ENCODE measurements around the gene NEDD4L.

Gene NEDD4L

DNA sequence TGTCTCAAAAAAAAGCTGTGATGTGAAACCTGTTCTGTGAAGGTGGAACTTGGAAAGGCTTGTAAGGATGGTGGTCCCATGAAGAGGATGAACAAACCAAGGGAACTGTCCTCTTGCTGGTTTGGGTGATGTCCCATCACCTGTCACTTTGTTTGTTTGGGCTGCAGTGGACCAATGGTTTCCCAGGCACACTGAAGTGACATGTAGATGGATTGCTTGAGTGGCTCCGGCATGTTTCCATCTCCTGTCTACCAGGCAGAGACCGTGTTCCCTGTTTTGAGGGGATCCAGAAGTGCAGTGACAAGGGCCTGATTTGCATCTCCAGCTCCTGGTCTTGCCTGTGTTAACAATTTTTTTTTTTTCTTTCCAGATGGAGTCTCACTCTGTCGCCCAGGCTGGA, 8.9 kb downstream of the NEDD4L start:
- no peak for DNase-seq (ENCODE audit: low read depth in 2 of 2)

GRCh38 chr18:58054041-58054781, 10.2 kb downstream of the NEDD4L start:
- no peak for DNase-seq (ENCODE audit: low read depth in 2 of 2)

- no peak for DNase-seq (ENCODE audit: low read depth in 2 of 2)
Measured at GRCh38 chr18:58055890-58056558, 12.0 kb downstream of the NEDD4L start.

DNA sequence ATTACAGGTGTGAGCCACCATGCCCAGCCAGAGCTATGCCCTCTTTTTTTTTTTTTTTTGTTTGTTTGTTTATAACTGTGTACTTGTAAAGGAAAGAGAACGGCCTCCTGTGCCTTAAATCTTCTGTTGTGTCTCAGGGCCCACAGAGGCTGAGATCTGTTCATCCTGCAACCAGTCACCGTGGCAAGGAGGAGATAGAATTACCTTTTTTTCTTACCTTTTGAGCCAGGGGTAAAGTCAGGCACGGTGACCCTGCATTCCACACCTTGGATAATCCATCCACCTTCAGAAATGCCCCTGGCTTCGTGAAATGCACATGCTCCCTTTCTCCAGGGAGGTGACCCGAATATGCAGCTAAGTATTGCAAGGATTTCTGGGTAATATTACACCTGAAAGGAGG, 12.8 kb downstream of the NEDD4L start:
- DNase-seq (ENCODE audit: low read depth in 2 of 2), result no peak

GRCh38 chr18:58057291-58057965, 13.4 kb downstream of the NEDD4L start:
- no peak for DNase-seq (ENCODE audit: low read depth in 2 of 2)

DNA sequence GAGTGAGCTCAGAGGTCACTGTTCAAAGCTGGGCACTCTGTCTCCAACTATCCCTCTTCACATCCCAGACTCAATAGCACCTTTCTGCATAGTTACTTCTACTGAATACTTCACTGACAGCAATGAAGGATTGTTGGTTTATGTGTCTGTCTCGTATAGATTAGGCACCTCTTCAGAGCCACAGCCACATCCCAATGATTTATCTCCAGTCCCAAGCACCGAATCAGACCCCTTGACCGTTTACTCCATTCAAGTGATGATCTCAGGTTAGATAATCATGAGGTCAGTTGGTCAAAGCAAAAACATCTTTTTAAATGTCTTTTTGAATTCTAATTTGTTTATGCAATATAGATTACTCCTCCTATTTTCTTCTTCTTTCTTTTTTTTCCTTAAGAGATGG, 14.7 kb downstream of the NEDD4L start:
- no peak for DNase-seq (ENCODE audit: low read depth in 2 of 2)

DNA sequence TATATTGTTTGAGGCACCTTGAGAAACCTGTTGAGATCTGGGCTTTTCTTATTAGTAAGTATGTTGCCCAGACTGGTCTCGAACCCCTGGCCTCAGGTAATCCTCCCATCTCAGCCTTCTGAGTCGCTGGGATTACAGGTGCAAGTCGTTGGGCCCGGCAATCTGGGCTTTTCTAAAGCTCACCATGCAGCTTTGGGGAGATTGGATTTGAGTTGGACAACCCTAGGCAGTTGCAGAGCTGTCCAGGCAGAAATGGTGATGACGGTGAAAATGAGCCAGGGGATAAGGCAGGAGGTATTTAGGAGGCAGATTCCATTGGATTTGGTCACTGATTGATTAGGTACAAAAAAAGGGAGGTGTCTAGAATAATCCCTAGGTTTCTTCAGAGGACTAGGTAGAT, 16.2 kb downstream of the NEDD4L start:
- DNase-seq (ENCODE audit: low read depth in 2 of 2), result no peak

DNA sequence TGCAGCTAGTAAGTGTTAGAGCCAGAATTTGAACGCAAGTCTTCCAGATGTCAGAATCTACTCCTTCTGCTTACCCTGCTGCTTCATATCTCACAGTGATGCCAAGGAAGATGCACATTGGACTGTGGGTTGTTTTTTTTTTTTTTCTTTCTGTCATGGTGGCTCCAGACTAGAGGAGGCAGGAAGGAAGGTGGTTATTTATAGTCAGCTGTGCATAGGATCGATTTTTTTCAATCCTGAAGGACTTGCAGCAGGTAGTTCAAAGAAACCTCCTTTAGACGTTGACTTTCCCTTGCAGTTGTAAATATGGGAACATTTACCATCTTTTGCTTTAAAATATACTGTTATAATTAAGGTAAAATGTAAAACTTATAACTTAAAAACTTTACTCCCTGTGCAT, 17.3 kb downstream of the NEDD4L start:
- no peak for DNase-seq (ENCODE audit: low read depth in 2 of 2)

- DNase-seq (ENCODE audit: low read depth in 2 of 2), result no peak
Measured at GRCh38 chr18:58064406-58064998, 20.5 kb downstream of the NEDD4L start.

- no peak for DNase-seq (ENCODE audit: low read depth in 2 of 2)
Measured at GRCh38 chr18:58065956-58066355, 21.9 kb downstream of the NEDD4L start.

GRCh38 chr18:58067601-58068000, 23.6 kb downstream of the NEDD4L start:
- no peak for DNase-seq (ENCODE audit: low read depth in 2 of 2)

- no peak for DNase-seq (ENCODE audit: low read depth in 2 of 2)
Measured at GRCh38 chr18:58069099-58069498, 25.1 kb downstream of the NEDD4L start.

- no peak for DNase-seq (ENCODE audit: low read depth in 2 of 2)
Measured at GRCh38 chr18:58069721-58070292, 25.8 kb downstream of the NEDD4L start.

DNA sequence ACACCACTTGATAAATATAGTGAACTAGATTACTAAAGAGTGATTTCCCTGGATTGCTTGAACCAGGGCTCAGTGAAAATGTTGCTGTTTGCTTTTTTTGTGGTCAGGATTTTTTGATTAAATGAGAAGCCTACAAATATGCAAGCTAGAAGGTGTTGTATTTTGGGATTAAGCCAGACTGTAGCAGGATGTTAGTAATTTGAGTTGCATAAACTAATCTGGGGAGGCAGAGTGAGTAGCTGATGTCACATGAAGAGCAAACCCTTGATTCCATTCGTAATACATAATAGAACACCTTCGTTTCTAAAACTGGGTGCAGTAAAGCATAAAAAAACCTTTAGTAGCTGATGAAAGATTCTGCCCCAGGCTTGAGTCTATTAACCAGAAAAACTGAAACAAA, 32.0 kb downstream of the NEDD4L start:
- no peak for DNase-seq (ENCODE audit: low read depth in 2 of 2)

DNA sequence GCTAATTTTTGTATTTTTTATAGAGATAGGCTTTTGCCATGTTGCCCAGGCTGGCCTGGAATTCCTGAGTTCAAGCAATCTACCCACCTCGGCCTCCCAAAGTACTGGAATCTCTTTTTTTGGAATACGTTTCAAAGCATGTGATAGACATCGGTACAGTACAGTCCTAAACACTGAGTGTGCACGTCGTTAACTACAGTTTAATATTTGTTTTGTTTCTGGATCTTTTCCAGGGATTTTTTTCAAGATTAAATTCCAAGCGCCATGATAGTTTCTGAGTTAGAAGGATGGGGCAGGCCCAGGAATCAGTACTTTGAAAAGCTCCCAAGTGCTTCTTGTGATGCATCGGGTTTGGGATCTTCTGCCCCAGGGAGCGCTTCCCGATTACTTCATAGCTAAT, 33.3 kb downstream of the NEDD4L start:
- no peak for DNase-seq (ENCODE audit: low read depth in 2 of 2)

DNA sequence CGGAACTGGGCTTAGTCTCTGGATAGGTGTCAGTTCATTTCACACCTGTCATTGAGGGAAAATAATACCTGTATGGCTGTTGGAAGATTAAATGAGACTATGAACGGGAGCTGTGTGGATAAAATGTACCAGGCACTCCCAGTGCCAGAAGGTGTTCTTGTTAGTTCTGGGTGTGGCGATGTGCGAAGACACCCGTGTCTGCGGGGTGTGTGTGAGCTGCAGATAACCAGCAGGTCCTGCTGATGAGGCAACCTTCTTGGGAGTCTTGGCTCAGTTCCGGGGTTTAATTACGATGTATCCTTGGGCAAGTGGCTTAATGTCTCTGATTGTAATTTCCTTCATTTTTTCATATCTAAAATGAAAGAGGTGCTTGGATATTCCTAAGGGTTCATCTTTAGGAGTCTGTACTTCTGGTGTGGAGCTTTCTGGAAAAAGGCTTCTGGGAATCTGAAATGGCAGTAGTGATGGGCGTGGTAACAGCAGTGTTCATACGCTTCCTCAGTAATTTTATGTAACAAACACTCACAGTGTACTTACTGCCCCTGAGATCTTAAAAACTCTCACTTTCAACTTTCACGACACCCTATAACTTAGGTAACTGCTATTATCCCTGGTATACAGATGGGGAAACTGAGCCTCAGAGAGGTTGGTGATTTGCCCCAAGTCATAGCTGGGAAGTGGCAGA, 35.0 kb downstream of the NEDD4L start:
- DNase-seq (ENCODE audit: low read depth in 2 of 2), result no peak

- no peak for DNase-seq (ENCODE audit: low read depth in 2 of 2)
Measured at GRCh38 chr18:58080451-58080850, 36.4 kb downstream of the NEDD4L start.

- no peak for DNase-seq (ENCODE audit: low read depth in 2 of 2)
Measured at GRCh38 chr18:58087928-58088690, 44.1 kb downstream of the NEDD4L start.

DNA sequence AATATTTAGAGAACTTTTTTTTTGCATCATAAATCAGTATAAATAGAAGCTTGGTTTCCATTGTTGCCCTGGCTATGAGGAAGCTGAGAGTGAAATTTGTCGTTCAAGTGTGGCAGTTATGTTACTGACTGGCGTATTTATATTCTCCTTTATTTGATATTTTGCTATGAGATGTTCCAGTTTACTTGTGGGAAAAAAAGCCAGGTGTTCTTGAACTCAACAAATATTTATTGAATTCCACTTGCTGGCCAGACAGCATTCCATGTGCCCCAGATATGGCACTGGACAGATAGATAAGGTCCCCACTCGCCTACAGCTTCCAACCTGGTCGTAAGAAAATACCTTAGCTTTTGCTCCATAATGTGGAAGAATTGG, 44.7 kb downstream of the NEDD4L start:
- DNase-seq (ENCODE audit: low read depth in 2 of 2), result no peak

DNA sequence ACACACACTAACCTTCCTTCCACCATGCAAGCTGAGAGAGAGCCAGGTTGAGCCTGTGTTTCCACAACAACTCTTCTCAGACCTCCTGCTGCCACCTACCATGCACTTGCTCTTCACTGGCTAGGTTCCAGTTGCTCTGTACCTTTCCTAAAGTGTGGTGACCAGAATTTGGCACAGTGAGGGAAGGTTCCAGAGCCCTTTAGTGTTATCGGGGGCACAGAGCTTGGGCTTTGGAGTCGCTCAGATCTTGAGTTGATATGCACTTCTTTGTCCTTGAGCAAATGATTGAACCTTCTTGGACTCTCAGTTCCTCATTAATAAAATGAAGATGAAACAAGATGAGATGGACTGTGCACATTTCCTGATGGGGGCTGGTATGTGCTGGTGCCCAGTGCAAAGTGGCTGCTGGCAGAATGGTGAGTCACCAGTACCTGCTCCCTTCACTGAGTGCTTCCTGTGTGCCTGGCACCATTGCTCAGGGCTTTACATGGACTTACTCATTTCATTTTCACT, 47.1 kb downstream of the NEDD4L start:
- no peak for DNase-seq (ENCODE audit: low read depth in 2 of 2)

GRCh38 chr18:58093311-58093803, 49.3 kb downstream of the NEDD4L start:
- no peak for DNase-seq (ENCODE audit: low read depth in 2 of 2)

Measured in stimulated activated CD4-positive, alpha-beta T cell treated with anti-CD3 and anti-CD28 coated beads, Interleukin-1b, Interleukin-23, amount 100 ng/mL, for 1 hour (primary cell).